NCI-H2196 treated with DMSO at 0.1 percent for 48 hours (cell line): Measurements from ENCODE around the gene WNT9A.

Source experiments
- DNase-seq: peaks from one replicate; lab custom pipeline; 2025; ENCODE audit not compliant: unreplicated experiment; lab: John Stamatoyannopoulos, UW

The WNT9A gene

DNA sequence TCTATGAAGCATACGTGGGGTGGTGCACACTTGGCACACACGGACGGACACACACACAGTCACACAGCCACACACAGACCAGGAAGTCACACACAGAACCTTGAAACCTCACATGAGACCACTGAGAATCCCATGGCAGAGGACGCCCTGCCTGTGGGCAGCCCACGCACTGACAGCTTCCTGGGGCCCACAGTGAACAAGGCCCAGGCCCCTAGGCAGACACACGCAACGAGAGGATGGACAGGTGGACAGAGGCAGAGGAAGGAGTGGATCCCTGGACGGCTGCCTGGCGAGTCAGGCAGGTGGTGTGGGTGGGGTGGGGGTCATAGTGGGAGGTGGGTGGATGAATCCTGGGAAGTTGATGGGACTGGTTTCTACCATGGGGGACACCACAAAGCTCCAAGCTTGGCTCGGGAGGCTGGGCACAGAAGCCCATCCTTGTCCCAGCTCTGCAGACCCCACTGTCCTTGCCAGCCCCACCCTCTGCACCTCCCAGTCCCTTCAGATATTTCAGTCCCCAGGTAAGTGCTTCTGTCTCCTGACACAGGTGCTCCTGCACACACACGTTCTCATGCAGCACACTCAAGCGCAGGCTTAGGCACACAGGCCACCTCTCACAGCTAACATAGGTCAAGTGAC is 49.1 kb downstream of the WNT9A start:
- DNase-seq: no peak

DNA sequence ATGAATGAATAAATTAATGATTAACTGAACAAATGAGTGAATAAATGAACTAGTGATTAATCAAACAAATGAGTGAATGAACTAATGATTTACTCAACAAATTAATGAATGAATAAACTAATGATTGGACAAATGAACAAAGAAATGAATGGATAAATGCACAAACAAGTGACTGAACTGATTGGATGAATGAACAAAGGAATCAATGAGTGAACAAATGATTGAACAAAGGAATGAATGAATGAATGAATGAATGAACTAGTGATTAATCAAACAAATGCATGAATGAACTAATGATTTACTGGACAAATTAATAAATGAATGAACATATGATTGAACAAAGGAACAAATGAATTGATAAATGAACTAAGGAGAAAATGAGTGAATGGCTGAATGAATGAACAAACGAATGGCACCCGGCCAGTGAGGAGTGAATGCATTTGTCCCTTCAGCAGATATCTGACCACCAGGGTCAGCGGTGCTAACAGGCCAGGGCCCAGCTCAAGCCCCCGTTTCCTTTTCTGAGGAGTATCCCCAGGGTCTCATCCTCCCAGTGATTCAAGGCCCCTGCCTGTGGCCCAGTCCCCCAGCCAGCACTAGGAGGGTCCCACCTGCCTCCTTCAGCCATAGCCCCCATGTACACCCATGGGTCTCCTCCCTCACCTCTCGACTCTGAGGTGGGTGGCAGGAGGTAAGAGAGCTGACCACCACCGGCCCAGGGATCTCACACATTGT is 49.9 kb downstream of the WNT9A start:
- no peak for DNase-seq

DNA sequence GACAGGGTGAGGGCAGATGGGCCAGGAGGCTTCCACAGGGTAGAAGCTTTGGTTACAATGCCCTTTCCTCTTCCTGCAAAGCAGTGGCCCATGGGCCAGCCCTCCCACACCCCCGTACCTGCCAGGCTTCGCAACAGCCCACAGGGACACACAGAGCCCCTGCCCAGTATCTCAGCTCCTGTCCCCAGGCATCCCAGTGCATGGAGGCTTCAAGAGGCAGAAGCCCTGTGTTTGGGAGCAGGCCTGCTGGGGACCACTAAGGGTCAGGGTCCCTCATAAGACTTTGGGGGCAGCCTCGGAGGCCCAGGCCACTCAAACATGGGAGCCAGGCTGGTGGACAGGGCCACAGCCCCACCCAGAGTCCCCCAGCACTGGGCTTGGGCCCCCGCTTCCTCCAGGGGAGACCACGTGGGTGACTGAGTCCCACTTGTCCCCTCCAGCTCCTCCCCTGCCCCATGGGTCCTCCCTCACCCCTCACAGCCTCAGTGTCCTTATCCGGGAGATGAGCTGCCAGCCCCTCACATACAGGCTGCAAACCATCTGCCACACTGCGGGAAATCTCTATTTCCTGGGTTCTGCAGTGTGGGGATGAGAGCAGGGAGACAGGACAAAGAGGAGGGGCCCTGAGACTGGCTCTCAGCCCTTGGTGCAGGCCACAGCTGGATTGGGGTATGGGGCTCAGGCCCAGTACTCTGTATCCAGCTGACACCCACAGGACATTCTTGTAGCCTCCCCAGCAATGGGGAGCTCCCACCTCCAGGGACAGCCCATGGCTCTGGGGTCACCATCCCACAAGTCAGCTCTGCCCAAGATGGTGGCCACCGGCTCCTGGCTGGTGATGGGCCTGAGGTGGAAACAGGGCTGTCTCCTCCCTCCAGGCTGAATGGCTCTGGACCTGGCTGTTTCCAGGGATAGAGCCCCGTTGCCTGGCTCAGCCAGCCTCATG is 50.7 kb downstream of the WNT9A start:
- DNase-seq: no peak

DNA sequence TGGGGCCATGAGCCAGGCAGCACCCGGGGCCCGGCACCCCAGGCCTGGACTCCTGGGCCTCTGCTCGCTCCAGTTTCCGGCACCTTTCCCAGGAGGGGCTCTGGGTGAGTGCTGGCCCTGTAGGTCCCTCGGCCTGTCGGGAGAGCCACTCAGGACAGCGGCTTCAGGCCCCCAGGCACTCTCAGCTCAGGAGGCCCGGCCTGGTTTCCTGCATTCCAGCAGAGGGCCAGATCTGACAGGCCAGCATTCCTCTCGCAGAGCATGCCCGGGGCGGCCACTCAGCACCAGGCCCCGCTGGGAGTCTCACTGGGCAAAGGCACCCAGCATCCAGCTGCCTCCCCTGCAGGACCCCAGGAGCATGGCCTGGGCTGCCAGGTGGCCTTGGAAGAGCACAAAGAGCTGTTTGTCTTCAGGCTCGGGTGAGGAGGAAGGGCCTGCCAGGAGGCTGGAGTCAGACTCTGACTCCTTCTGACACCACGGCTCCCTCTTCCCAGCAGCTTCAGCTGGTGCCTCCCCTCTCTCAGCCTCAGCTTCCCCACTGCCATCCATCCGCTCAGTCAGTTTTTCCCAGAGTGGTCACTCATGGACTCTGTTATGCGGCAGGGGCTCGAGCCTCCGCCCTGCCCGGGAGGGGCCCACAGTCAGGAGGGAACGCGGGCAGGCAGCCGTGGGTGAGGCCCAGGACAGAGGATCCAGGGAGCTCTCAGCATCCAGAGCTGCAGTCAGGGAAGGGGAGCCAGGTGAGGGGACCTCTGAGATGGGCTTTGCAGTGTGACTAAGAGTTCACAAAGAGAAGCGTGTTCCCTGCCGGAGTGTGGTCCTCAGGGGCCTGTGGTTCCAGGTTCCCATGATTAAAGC is 51.7 kb downstream of the WNT9A start:
- DNase-seq: no peak

- no peak for DNase-seq
Measured at GRCh38 chr1:227894831-227895451, 52.8 kb downstream of the WNT9A start.

GRCh38 chr1:227893949-227894721 is 53.6 kb downstream of the WNT9A start:
- DNase-seq: no peak

- DNase-seq: no peak
Measured at GRCh38 chr1:227893300-227893948, 54.3 kb downstream of the WNT9A start.

DNA sequence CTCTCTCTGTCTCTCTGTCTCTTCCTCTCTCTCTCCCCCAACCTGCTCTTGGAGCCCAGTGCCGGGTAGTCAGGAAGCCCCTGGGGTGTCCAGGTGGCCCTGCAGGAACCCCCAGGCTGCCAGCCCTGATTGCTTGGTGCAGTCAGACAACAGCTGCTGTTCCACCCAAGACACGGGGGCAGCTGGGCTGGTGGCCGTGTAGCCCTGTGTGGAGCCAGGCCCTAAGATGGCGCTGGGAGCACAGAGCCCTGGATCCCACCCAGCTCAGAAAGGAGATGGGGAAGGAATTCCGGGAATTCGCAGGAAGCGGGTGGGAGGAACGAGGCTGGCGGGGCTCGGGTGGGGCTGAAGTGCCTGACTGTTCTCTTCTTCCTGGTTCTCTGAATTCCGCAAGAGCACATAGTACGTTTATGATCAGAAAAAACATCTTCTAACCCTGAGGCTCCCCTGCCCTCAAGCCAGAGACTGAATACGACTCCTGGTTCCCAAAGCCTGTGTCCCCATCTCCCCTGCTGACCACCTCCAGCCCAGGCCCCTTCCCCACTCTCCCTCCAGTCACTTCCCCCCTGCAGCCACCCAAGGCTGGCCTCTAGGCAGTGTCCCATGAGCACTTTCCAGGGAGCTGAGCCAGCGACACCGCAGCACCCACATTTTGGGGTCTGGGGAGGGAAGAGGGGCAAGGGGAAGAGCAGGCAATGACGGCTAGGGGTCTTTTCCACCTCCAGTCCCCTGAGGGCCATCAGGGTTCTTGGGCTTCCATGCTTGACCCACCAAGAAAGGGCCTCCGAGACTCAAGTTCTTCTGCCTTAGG is 55.0 kb downstream of the WNT9A start:
- DNase-seq: no peak

GRCh38 chr1:227891955-227892488 is 55.7 kb downstream of the WNT9A start:
- no peak for DNase-seq

- DNase-seq: no peak
Measured at GRCh38 chr1:227891223-227891954, 56.3 kb downstream of the WNT9A start.

DNA sequence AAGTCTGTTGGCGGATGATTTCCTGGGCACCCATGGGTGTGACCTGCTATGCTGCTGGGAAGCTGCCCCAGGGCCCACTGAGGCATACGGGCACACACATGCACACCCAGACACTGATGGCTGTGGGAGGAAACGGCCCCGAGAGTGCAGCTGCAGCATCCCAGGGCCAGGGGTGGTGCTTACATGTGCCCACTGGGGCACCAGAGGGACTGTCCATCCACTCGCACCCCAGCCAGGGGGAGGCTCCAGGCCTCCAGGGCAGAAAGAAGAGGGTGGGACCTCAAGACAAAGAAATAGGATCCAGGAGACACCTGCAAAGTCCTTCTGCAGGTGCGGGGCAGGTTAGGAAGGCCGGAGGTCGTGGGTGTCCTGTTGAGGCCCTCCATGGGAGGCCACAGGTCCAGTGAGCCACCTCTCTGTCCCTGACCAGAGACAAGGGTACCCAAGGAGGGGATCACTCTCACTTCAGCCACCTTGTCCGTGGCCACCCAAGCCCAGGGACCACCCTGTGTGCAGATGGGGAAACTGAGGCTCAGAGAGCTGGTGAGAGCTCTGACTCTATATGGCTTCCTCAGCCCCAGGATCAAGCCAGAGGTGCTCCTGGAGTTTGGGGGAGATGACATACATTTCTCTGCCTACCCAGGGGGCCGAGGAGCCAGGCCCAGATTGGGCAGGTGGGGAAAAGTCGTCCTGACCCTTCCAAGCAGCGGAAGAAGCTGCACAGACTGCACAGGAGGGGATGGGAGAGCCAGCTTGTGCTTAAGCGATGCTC is 57.1 kb downstream of the WNT9A start:
- no peak for DNase-seq

- no peak for DNase-seq
Measured at GRCh38 chr1:227889863-227890405, 57.8 kb downstream of the WNT9A start.

DNA sequence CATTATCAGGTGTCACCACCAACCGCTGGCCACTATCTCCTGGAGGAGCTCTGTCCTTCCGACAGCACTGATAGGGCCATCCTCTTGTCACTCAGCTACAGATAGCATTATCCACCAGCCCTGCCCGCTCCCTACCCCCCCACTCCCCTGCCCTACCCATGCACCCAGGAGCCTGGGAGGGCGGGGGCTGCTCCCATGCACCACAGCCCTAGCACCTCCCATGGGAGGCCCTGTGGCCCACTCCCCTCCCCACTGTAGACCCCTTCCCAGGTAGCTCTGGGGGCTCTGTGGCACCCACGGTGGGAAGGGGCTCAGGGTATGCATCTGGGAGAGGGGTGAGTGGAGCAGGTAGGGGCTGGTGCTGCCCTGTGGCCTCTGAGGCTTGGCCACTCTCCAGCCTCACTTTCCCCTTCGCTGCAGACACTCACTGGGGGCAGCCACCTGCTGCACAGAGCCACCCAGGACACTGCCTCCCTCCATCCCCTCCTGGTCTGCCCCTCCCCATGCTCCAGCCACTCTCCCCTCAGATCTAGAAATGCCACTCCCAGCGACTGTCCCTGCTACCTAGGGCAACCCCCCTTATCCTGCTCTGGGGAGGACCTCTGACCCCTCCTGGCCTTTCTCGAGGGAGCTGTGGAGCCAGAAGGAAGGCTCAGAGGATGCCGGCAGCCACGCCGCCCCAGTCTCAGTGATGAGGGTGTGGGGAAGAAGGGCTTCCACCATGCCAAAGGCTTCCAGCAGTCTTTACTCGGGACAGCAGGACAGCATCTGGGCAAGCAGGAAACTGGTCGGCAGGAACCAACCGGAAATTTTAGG is 58.5 kb downstream of the WNT9A start:
- no peak for DNase-seq

DNA sequence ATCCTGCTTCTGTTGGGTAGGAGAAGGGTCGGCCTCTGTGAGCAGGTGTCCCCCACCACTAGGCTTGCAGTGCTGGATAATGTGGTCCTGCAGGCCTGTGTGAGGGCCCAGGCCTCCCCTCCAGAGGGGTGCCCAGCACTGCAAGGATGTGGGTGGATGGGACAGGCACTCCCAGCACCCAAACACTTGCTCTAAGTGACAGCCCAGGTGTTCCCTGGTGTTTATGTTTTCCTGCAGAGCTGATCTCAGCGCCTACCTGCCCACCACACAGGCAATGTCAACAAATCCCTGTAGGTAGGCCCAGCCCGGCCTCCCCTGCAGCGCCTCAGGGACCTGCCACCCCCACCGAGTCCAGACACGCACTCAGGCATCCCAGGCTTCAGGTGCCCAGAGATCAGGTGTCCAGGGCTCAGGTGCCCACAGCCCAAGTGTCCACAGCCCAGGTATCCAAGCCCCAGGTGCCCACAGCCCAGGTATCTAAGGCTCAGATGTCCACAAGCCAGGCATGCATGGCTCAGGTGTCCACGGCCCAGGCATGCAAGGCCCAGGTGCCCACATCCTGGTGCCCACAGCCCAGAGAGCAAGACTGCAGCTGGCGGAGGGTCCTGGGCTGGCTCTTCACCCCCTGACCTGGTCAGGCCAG is 59.2 kb downstream of the WNT9A start:
- no peak for DNase-seq
